Spinal cord (tissue), 10 donors: ENCODE measurements around the gene ADH1C. TPM values are rescaled to one million over a fixed set of nuclear protein-coding genes. Genes with fewer than 3 reads are reported as not detected.

Experiments used
- DNase-seq, 6 donors: peaks; one replicate each; pipeline versions ENCODE4 v3.0.0 to v3.0.0-alpha.2; 2013 to 2015; ENCODE audit warnings: low spot score in 6 of 6, low read depth in 4 of 6
- H3K27ac ChIP-seq: one replicate; pipeline ENCODE4 v1.5.1; 2013; ENCODE audit warnings: low read depth, low read length, control low read depth
- H3K27me3 ChIP-seq: one replicate; pipeline ENCODE4 v1.6.1; 2013; ENCODE audit warnings: low read length; ENCODE audit not compliant: control insufficient read depth, insufficient read depth
- H3K36me3 ChIP-seq: one replicate; pipeline ENCODE4 v1.6.1; 2013; ENCODE audit warnings: low read length; ENCODE audit not compliant: control insufficient read depth, insufficient read depth
- H3K4me1 ChIP-seq: one replicate; pipeline ENCODE4 v1.6.1; 2013; ENCODE audit warnings: low read length; ENCODE audit not compliant: control insufficient read depth, insufficient read depth
- H3K4me3 ChIP-seq: one replicate; pipeline ENCODE4 v1.5.1; 2013; ENCODE audit warnings: low read depth, low read length, control low read depth
- H3K9me3 ChIP-seq: one replicate; pipeline ENCODE4 v1.6.1; 2013; ENCODE audit warnings: low read length; ENCODE audit not compliant: control insufficient read depth, insufficient read depth
- WGBS: methylation state at CpG from one replicate; pipeline ENCODE4 v1.1.5; 2013; ENCODE audit warnings: missing lambda C conversion rate; ENCODE audit not compliant: insufficient coverage; 5-methylcytosine and 5-hydroxymethylcytosine counted together
- long read RNA-seq, 4 donors: transcript quantifications; one replicate each; lab custom pipeline, GENCODE V29; 2026
- polyA plus RNA-seq, 2 donors: library from polyadenylated mRNA; unstranded; fragments of 120-200 nt; gene quantifications; one replicate each; pipeline ENCODE4 v1.2.1, GENCODE V29; 2013; ENCODE audit not compliant: insufficient read length in 2 of 2
- total RNA-seq, 2 donors: library from RNA; depleted of rRNA in 1 of 2; stranded (reverse); fragments of 120-200 nt in 1 of 2; fragments of >200 nt in 1 of 2; gene quantifications; one replicate each; pipeline versions ENCODE4 v1.2.3 to v1.2.4, GENCODE V29; 2013 to 2014
- donor health status: healthy.

ADH1C gene
- total RNA-seq (1 to 10 TPM; 1.3 to 2.5 TPM), polyA plus RNA-seq (1 to 10 TPM; 1.4 to 1.5 TPM)
- long read RNA-seq, donor 1, result 0 reads
- long read RNA-seq, donor 2, partial matches to known transcripts, result 0 of 1 reads
- long read RNA-seq, donor 2, other reads (novel, unspliced or antisense), result 0 of 1 reads
- long read RNA-seq, donor 3, result 0 reads
- long read RNA-seq, donor 4, transcript ADH1C-204 (9 exons, 1,740 nt), result major isoform, 6 of 12 reads
- long read RNA-seq, donor 4, partial matches to known transcripts, result 0 of 12 reads
- long read RNA-seq, donor 4, other reads (novel, unspliced or antisense), result 6 of 12 reads

GRCh38 chr4:99352602-99353537 is at the start of gene ADH1C:
Gene ADH1C, minus strand, starts transcription at chr4:99352746. Its CDS starts 71 bp downstream, at chr4:99352675.
- Histone ChIP-seq H3K27me3 (no peaks in the 10 kb centered on the region), H3K4me1 (no peaks in the 10 kb centered on the region), H3K27ac (no peak within 1 kb of the TSS), H3K4me3 (no peak within 1 kb of the TSS), H3K36me3 (no peaks in the 10 kb centered on the region), H3K9me3 (no peaks in the 10 kb centered on the region)
- 48% methylated on average over 2 of the region's 10 CpGs for WGBS
- DNase-seq, result peak; percentile 6 to 78 (median 18)

- Histone ChIP-seq H3K4me3 (no peak overlapping the region), H3K27me3 (no peaks in the 10 kb centered on the region), H3K4me1 (no peaks in the 10 kb centered on the region), H3K36me3 (no peaks in the 10 kb centered on the region), H3K27ac (no peak overlapping the region), H3K9me3 (no peaks in the 10 kb centered on the region)
- DNase-seq, result no peak
Measured at GRCh38 chr4:99400831-99401230, 48.3 kb upstream of the ADH1C start.

DNA sequence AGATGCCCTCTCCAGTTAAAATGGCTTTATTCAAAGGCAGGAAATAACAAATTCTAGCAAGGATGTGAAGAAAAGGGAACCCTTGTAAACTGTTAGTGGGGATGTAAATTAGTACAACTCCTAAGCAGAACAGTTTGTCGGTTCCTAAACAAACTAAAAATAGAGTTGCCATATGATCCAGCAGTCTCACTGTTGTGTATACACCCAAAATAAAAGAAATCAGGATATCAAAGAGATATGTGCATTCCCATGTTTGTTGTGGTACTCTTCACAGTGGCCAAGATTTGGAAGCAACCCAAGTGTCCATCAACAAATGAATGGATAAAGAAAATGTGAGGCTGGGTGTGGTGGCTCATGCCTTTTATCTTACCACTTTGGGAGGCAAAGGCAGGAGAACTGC is 46.5 kb upstream of the ADH1C start:
- H3K9me3 ChIP-seq, result no peaks in the 10 kb centered on the region
- no peak for DNase-seq
- H3K36me3 ChIP-seq, result no peaks in the 10 kb centered on the region
- H3K4me3 ChIP-seq, result no peak overlapping the region
- H3K27ac ChIP-seq, result no peak overlapping the region
- no peaks in the 10 kb centered on the region for H3K4me1 ChIP-seq
- WGBS, result no CpG with 5 or more reads among the region's 1 CpG
- H3K27me3 ChIP-seq, result no peaks in the 10 kb centered on the region

GRCh38 chr4:99395595-99396364 is 43.2 kb upstream of the ADH1C start:
- no peak overlapping the region for H3K27ac ChIP-seq
- no peaks in the 10 kb centered on the region for H3K9me3 ChIP-seq
- no peaks in the 10 kb centered on the region for H3K36me3 ChIP-seq
- WGBS, result no CpG with 5 or more reads among the region's 3 CpGs
- H3K4me3 ChIP-seq, result no peak overlapping the region
- no peaks in the 10 kb centered on the region for H3K4me1 ChIP-seq
- no peaks in the 10 kb centered on the region for H3K27me3 ChIP-seq
- DNase-seq, result no peak

DNA sequence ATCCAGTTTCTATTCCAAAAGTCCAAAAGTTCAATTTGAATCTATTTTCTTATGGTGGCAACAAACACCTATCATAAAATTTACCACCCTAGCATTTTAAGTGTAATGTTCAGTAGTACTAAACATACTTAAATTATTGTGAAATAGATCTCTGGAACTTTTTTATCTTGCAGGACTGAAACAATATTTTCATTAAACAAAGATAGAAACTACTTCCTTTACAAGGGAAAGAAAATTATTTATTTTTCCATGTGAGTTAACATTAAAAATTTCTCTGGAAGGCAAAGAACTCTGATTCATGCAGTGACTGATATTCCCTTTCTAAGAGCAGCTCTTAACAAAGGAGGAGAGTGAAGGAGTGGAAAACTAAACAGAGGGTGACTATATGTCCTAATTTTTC is 42.4 kb upstream of the ADH1C start:
- no peaks in the 10 kb centered on the region for H3K4me1 ChIP-seq
- H3K27ac ChIP-seq, result no peak overlapping the region
- DNase-seq, result no peak
- no peaks in the 10 kb centered on the region for H3K27me3 ChIP-seq
- no peak overlapping the region for H3K4me3 ChIP-seq
- no peaks in the 10 kb centered on the region for H3K36me3 ChIP-seq
- H3K9me3 ChIP-seq, result no peaks in the 10 kb centered on the region

- Histone ChIP-seq H3K27me3 (no peaks in the 10 kb centered on the region), H3K4me1 (no peaks in the 10 kb centered on the region), H3K4me3 (no peak overlapping the region), H3K27ac (no peak overlapping the region), H3K9me3 (peaks cover 3% of the 10 kb centered on the region), H3K36me3 (no peaks in the 10 kb centered on the region)
- DNase-seq, result no peak
- no CpG with 5 or more reads among the region's 1 CpG for WGBS
Measured at GRCh38 chr4:99390055-99390454, 37.5 kb upstream of the ADH1C start.

DNA sequence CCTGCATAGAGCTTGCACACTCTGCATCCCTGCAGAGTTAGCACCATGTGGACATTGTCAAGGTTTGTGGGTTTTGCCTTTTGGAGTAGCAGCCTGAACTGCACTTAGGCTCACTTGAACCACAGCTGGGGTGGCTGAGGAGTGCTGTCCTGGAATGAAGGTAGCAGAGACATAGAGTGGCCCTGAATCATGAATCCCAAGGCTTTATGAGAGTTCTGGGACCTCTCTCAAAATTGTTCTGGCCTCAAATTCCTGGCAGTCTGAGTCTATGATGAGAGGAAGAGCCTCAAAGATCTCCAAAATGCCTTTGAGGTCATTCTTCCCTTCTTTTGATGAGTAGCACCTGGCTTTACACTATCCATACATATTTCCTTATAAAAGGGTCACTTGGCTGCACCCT is 37.1 kb upstream of the ADH1C start:
- H3K27ac ChIP-seq, result no peak overlapping the region
- no peak for DNase-seq

DNA sequence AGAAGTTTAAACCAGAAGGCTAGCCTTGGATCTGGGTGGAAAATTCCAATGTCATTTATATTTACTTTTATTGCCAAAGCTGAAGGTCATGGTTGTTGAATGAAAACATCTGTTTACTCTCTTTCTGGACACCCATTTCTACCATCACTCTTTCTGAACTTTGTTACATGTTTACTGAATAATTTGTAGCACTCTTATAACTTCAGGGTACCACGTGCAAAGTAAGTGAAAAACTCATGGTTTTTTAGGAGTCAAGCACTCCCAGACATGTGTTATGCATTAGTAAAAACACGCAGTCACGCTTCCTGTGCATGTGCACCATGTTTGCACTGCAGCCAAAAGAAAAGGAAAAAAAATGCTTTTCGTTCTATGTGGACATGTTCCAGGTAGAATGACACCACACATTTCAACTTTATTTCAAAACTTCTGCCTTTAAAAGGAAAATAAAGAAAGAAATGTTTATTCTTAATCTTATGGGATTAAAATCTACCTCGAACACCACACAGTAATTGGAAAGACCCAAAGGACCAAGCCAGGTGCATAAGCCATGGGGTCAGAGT is 31.4 kb upstream of the ADH1C start:
- no peaks in the 10 kb centered on the region for H3K9me3 ChIP-seq
- no peaks in the 10 kb centered on the region for H3K27me3 ChIP-seq
- H3K27ac ChIP-seq, result no peak overlapping the region
- no peaks in the 10 kb centered on the region for H3K4me1 ChIP-seq
- DNase-seq, result peak in 1 of 6 donors; percentile 29
- no peaks in the 10 kb centered on the region for H3K36me3 ChIP-seq
- no peak overlapping the region for H3K4me3 ChIP-seq
- WGBS, result 80% methylated on average over 3 of the region's 5 CpGs

More for the DNA sequence above, 37.1 kb upstream of the ADH1C start:
- Histone ChIP-seq H3K36me3 (no peaks in the 10 kb centered on the region), H3K4me3 (no peak overlapping the region), H3K4me1 (no peaks in the 10 kb centered on the region), H3K9me3 (peaks cover 3% of the 10 kb centered on the region), H3K27me3 (no peaks in the 10 kb centered on the region)

DNA sequence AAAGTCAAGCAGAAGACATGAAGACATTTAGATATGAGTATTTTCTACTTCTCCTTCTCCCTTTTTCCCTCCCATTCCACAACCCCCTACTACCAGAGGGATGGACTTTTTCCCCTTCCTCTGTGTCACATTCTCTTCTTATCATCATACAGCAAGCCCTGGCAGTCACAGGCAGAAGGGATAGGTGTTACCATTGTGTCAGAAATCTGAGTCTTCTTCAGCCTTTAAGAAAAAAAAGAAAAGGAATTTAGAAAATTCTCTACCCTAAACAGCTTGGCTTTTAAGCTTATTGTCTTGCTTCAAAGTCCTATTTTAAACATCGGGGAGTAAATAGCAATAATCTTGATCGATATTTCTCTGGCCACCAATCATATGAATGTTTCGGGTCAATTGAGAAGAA is 30.9 kb upstream of the ADH1C start:
- H3K36me3 ChIP-seq, result no peaks in the 10 kb centered on the region
- WGBS, result no CpG with 5 or more reads among the region's 3 CpGs
- peak overlapping the region; percentile 43 for H3K27ac ChIP-seq
- no peaks in the 10 kb centered on the region for H3K9me3 ChIP-seq
- no peaks in the 10 kb centered on the region for H3K4me1 ChIP-seq
- no peak for DNase-seq
- H3K27me3 ChIP-seq, result no peaks in the 10 kb centered on the region
- H3K4me3 ChIP-seq, result no peak overlapping the region
